Measurements from ENCODE around the gene SIK3. TPM values are rescaled to one million over a fixed set of nuclear protein-coding genes. Genes with fewer than 3 reads are reported as not detected.

SIK3 gene
- total RNA-seq, 2 experiments from 2014 or later: 22.8 to 24.0 TPM

DNA sequence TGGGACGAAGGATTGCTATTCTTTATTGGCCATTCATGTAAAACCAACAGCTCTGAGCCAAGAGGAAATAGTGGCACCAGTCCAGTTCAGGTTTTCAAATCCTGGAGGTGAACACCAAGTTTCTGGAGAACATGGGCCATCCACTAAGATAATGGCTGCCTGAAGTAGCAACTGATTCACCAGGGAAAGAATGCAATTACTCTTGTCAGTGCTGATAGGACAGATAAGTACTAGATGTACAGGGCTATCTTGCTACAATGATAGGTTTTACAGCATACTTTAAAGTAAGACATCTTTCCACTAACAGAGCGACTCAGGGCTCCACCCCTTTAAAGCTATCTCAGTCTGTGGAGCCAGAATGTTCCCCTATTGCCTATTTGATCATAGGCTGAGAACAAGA is 224.0 kb downstream of the SIK3 start:
- peaks cover 1% of the 10 kb centered on the region for H3K36me3 Mint-ChIP-seq

DNA sequence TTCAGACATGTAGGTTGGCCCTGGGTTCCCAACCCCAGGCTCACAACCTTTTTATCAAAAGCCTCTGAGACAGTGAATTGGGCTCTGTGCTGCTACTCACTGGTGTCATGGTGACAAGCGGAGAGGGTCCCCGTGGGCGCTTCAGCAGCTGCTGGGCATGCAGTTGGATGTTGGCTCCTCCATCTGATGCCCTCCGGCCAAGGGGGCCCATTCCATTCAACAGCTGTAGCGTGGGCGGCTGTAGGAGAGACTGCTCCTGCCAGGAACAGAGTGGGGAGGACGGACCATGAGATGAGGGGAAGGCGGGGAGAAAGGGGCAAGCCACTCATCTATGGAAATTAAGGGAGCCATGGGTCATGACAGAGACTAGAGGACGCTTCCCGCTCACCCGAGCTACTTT is 224.8 kb downstream of the SIK3 start:
- Mint-ChIP-seq H3K27ac (no peak overlapping the region), H3K4me3 (no peak overlapping the region)

More for the DNA sequence above, 224.0 kb downstream of the SIK3 start:
- no peak overlapping the region for H3K27ac Mint-ChIP-seq
- no peak overlapping the region for H3K4me3 Mint-ChIP-seq
- no peak for DNase-seq
- no peaks in the 10 kb centered on the region for H3K9me3 Mint-ChIP-seq
- H3K27me3 Mint-ChIP-seq: no peaks in the 10 kb centered on the region
- peaks cover 4% of the 10 kb centered on the region for H3K4me1 Mint-ChIP-seq

DNA sequence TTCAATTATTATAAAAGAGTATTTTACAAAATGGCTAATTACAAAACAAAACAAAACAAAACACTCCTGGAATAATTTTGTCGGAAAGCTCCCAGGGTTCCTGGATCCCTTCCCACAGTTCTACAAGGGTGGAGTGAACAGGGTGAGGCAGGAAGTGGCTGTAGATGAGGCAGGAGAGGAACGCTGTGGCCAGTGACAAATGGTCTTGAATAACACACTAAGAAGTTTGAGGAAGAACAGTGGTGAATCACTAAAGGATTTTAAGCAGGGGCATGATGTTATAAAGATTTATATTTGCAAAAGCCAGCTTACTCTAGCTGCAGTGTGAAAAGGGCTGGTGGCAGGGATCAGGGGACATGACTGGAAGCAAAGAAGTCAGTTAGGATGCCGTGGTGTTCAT is 227.0 kb downstream of the SIK3 start:
- DNase-seq: no peak
- Mint-ChIP-seq H3K27ac (no peak overlapping the region), H3K27me3 (no peaks in the 10 kb centered on the region), H3K4me1 (peaks cover 4% of the 10 kb centered on the region), H3K4me3 (no peak overlapping the region), H3K9me3 (no peaks in the 10 kb centered on the region), H3K36me3 (peaks cover 1% of the 10 kb centered on the region)

More for the DNA sequence above, 224.8 kb downstream of the SIK3 start:
- H3K9me3 Mint-ChIP-seq: no peaks in the 10 kb centered on the region
- peaks cover 4% of the 10 kb centered on the region for H3K4me1 Mint-ChIP-seq
- no peaks in the 10 kb centered on the region for H3K27me3 Mint-ChIP-seq
- DNase-seq: no peak
- peaks cover 3% of the 10 kb centered on the region for H3K36me3 Mint-ChIP-seq

DNA sequence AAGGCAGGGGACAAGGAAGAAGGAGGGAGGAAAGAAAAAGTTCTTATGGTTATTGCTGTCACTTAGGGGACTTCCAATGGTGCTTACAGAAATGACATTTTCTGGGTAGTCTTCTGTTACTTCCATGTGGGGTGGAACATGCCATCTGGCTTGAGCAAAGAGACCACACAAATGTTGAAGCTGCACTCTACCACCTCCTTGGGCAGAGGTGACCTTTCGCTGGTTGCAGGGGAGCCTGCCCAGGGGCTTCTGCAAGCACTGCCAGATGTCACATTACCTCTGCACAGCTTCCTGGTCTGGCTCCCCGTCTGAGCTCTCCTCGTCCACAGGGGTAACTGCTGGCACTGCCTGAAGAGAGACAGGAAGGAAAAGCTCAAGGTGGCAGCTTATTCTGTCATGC is 228.2 kb downstream of the SIK3 start:
- H3K36me3 Mint-ChIP-seq: peaks cover 1% of the 10 kb centered on the region
- H3K9me3 Mint-ChIP-seq: no peaks in the 10 kb centered on the region
- no peak overlapping the region for H3K27ac Mint-ChIP-seq
- peaks cover 4% of the 10 kb centered on the region for H3K4me1 Mint-ChIP-seq
- no peak for DNase-seq
- no peaks in the 10 kb centered on the region for H3K27me3 Mint-ChIP-seq
- no peak overlapping the region for H3K4me3 Mint-ChIP-seq

DNA sequence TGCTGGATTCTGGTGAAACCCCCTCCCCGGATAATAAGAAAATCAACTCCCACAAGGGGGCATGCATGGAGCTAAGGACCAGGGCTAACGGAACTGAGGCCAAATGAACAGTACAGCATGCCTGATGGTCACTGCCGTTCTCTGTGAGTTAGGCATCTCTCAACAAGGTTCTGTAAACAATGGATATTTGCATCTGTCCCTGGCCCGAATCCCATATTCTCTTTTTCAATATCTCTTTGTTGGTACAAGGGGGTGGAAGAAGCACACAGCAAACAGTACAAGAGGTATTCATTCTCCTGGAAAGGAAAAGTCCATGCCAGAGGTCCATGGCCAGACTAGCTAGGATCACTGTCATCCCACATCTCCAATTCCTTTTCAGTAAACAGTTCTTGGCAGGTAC is 228.6 kb downstream of the SIK3 start:
- Mint-ChIP-seq H3K9me3 (no peaks in the 10 kb centered on the region), H3K27ac (no peak overlapping the region), H3K4me3 (no peak overlapping the region), H3K4me1 (peaks cover 4% of the 10 kb centered on the region), H3K27me3 (no peaks in the 10 kb centered on the region), H3K36me3 (peaks cover 1% of the 10 kb centered on the region)
- no peak for DNase-seq

DNA sequence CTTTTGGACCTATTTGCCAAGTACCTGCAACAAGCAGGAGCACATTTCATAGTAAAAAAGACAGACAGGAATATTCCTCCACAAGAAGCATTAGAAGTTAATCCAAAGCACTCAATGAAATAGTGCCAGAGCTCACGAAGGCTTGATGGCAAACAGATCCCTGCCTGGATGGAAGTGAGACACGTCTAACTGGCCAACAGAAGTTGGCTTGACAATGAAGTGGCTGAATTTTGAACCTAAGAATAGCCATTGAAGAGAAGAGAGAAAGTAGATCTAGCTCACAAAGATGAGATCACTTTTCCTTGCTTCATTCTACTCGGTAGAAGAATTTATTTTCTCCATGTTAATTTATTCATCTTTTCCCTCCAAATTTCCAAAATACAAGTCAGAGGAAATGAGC is 230.2 kb downstream of the SIK3 start:
- Mint-ChIP-seq H3K4me1 (peaks cover 4% of the 10 kb centered on the region), H3K36me3 (peaks cover 6% of the 10 kb centered on the region), H3K4me3 (no peak overlapping the region), H3K27ac (no peak overlapping the region), H3K27me3 (no peaks in the 10 kb centered on the region), H3K9me3 (no peaks in the 10 kb centered on the region)
- DNase-seq: no peak

DNA sequence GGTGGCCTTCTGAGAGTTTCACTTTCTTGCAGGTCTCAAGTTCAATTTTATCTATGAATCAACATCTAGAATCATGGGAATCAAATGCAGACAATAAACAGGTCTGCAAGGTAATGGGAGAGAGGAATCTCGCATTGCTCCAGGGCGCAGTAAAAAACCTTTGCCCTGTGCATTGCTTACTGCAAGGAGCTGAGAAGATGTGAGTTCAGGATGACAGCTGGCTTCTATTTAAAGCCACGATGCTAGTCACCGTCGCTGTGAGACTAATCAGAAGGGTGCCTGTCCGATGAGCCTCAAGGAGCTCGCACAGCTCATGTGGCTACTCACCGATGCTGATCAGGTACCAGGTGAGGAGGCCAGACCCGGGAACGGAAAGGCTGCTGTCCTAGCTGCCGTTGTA is 230.6 kb downstream of the SIK3 start:
- H3K4me3 Mint-ChIP-seq: no peak overlapping the region
- no peaks in the 10 kb centered on the region for H3K27me3 Mint-ChIP-seq
- no peaks in the 10 kb centered on the region for H3K9me3 Mint-ChIP-seq
- H3K36me3 Mint-ChIP-seq: peaks cover 6% of the 10 kb centered on the region
- peaks cover 4% of the 10 kb centered on the region for H3K4me1 Mint-ChIP-seq
- no peak overlapping the region for H3K27ac Mint-ChIP-seq
- DNase-seq: no peak

DNA sequence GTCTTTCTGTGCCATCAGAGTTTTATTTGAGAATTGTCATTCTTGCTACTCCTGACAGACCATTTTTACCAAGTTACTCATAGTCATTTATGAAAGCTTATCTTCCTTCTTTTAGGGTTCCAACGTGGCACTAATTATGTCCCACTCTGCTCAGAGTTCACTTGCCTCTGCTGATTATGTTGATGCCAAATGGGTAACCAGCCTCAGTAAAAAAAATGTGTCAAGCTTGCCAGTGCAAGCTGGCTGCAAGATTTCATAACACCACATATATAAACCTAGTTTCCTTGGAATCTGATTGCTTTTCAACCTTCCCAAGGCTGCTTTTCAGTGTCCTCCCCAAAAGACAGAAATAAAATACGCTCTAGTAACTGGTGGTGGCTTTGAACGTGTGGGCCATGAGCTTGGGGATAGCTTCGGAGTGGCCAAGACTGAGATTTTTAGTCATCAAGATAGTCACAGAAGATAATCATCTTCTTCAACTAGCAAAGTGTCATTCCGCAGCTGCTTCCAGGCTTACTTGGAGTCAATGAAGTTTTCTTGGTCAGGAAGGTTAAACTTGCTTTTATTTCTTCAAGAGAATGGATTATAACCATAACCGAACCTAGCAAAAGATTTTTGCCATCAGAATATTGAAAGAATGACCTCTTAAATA is 231.3 kb downstream of the SIK3 start:
- no peaks in the 10 kb centered on the region for H3K9me3 Mint-ChIP-seq
- no peak for DNase-seq
- no peak overlapping the region for H3K27ac Mint-ChIP-seq
- H3K36me3 Mint-ChIP-seq: peaks cover 6% of the 10 kb centered on the region
- H3K27me3 Mint-ChIP-seq: no peaks in the 10 kb centered on the region
- no peak overlapping the region for H3K4me3 Mint-ChIP-seq
- peaks cover 4% of the 10 kb centered on the region for H3K4me1 Mint-ChIP-seq

DNA sequence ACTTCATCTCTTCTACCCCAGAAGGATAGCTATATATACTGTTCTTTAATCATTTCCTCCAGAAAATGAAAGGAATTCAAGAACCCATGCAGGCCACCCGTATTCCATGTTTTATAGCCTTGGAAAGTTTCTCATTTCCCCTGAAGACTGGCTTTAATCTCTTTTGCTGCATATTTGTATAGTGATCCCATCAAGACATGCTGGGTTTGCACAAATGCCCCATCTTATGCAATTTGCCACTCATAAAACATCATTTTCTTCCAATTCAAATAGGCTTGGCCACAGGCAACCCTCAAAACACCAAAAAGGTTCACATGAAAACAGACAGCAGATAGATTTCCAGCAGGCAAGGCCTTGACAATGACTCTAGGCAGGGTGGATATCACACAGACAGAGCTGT is 232.5 kb downstream of the SIK3 start:
- no peak overlapping the region for H3K27ac Mint-ChIP-seq
- no peaks in the 10 kb centered on the region for H3K9me3 Mint-ChIP-seq
- no peak for DNase-seq
- peaks cover 4% of the 10 kb centered on the region for H3K4me1 Mint-ChIP-seq
- no peak overlapping the region for H3K4me3 Mint-ChIP-seq
- H3K27me3 Mint-ChIP-seq: no peaks in the 10 kb centered on the region
- H3K36me3 Mint-ChIP-seq: peaks cover 15% of the 10 kb centered on the region

DNA sequence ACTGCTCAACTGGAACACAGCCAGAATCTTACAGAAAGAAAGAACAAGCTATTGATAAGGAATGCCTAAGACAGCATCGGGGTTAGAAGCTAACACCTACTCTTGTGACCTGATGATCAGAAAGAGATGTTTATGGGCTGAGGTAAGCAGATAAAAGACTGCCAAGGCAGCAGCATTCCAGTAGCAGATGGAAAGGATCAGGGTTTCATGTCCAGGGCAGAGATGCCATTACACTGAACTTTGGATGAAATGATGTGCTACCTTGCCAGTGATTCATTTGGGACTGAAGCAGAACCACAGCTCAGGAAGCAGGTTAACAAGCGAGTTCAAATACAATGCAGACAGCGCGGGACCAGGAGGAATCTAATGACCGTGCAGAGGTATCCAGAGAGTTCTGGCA is 233.7 kb downstream of the SIK3 start:
- DNase-seq: no peak
- H3K27me3 Mint-ChIP-seq: no peaks in the 10 kb centered on the region
- H3K4me1 Mint-ChIP-seq: no peaks in the 10 kb centered on the region
- H3K4me3 Mint-ChIP-seq: no peak overlapping the region
- no peak overlapping the region for H3K27ac Mint-ChIP-seq
- H3K36me3 Mint-ChIP-seq: peaks cover 17% of the 10 kb centered on the region
- H3K9me3 Mint-ChIP-seq: no peaks in the 10 kb centered on the region

DNA sequence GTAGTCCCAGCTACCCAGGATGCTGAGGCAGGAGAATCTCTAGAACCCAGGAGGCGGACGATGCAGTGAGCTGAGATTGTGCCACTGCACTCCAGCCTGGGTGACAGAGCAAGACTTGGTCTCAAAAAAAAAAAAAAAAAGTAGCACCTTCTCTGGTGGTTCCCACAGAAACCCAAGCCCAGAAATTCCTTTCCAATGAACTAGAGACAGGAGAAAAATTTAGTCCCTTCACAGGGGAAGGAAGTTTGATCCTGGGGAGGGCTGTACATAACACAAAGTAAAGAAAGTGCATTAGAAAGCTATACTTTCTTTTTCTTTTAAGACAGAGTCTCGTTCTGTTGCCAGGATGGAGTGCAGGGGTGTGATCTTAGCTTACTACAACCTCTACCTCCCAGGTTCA is 235.3 kb downstream of the SIK3 start:
- no peak overlapping the region for H3K4me3 Mint-ChIP-seq

DNA sequence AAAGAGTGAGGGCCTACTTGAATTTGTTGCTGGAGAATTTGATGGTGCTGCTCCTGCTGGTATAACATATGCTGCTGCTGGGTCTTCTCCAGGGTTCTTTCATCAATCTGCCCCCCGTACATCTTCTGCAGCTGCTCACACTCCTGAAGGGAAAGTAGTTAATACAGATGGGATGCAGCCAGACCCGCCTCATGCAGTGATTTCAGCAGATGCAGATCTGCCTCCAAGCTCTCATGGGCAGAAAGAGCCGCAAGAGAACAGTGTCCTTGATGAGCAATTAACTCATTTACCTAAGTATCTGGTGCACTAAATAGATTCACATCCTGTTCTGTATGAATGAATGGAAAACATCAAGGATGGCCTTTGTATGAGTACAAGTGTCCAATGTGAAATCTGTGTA is 236.0 kb downstream of the SIK3 start:
- Mint-ChIP-seq H3K27ac (no peak overlapping the region), H3K4me1 (peaks cover under 1% of the 10 kb centered on the region), H3K4me3 (no peak overlapping the region), H3K9me3 (no peaks in the 10 kb centered on the region), H3K27me3 (no peaks in the 10 kb centered on the region), H3K36me3 (peaks cover 19% of the 10 kb centered on the region)
- no peak for DNase-seq

More for the DNA sequence above, 235.3 kb downstream of the SIK3 start:
- Mint-ChIP-seq H3K36me3 (peaks cover 19% of the 10 kb centered on the region), H3K27ac (no peak overlapping the region), H3K27me3 (no peaks in the 10 kb centered on the region), H3K4me1 (no peaks in the 10 kb centered on the region), H3K9me3 (no peaks in the 10 kb centered on the region)
- DNase-seq: no peak

DNA sequence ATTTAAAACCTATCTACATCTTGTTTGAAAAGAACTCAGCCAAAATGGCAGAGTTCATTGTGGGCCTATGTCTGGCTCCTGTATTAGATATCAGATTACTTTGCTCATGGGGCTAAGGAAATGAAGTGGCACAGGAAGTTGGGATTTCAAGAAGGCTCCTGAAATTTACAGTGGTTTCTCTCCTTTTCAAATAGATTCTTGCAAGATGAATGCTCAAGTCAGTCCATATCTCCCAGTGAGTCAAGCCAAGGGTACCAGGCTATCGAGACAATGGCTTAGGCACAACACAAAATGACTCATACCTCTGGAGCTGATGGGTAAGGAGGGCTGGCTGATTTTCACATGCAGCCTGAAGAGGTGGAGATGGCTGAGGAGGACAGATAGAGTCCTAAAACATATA is 236.7 kb downstream of the SIK3 start:
- H3K9me3 Mint-ChIP-seq: no peaks in the 10 kb centered on the region
- H3K4me1 Mint-ChIP-seq: peaks cover 5% of the 10 kb centered on the region
- H3K27me3 Mint-ChIP-seq: no peaks in the 10 kb centered on the region
- H3K4me3 Mint-ChIP-seq: no peak overlapping the region
- DNase-seq: no peak
- H3K36me3 Mint-ChIP-seq: peaks cover 19% of the 10 kb centered on the region
- H3K27ac Mint-ChIP-seq: no peak overlapping the region

DNA sequence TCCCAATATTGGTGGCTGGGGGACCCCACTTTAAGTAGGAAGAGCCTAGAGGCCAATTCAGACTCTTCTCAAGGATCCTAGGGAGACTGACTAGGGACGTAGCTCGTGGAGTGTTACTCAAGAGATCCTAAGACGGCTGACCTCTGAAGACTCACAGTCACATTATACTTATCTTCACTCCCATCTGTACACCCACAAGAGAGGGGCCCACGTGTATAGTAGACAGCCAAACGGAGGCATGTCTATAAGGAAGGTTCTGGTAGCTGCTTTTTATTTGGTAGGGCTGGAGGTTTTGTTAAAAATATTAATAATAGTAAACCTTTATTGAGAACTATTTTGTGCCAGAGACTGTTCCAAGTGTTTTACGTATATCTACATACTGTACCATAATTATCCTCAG is 237.9 kb downstream of the SIK3 start:
- peaks cover 26% of the 10 kb centered on the region for H3K36me3 Mint-ChIP-seq
- H3K4me3 Mint-ChIP-seq: no peak overlapping the region
- no peak for DNase-seq
- no peaks in the 10 kb centered on the region for H3K9me3 Mint-ChIP-seq
- no peaks in the 10 kb centered on the region for H3K27me3 Mint-ChIP-seq
- H3K27ac Mint-ChIP-seq: no peak overlapping the region
- peaks cover 15% of the 10 kb centered on the region for H3K4me1 Mint-ChIP-seq

DNA sequence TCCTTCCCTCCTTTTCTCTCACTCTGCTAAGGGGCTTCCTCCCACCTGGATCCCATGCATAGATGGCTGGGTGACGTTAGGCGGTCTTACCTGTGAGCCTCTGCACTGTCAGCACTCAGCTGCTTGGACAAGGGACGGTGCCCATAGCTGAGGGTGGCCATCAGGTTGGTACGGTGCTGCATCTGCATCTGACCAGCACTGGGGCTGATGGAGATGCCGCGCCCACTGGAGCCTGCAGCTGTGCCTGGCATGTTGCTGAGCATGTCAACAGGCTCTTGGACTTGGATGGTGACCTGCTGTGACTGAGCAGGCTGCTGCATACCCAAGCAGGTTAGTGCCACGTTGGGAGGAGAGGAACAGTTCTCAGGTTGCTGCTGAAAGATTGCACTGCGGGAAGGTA is 239.1 kb downstream of the SIK3 start:
- no peak for DNase-seq
- peak overlapping the region; percentile 10 for H3K27ac Mint-ChIP-seq
- peaks cover 35% of the 10 kb centered on the region for H3K36me3 Mint-ChIP-seq
- H3K4me1 Mint-ChIP-seq: peaks cover 22% of the 10 kb centered on the region
- H3K4me3 Mint-ChIP-seq: no peak overlapping the region
- H3K27me3 Mint-ChIP-seq: no peaks in the 10 kb centered on the region
- H3K9me3 Mint-ChIP-seq: peaks cover 2% of the 10 kb centered on the region

DNA sequence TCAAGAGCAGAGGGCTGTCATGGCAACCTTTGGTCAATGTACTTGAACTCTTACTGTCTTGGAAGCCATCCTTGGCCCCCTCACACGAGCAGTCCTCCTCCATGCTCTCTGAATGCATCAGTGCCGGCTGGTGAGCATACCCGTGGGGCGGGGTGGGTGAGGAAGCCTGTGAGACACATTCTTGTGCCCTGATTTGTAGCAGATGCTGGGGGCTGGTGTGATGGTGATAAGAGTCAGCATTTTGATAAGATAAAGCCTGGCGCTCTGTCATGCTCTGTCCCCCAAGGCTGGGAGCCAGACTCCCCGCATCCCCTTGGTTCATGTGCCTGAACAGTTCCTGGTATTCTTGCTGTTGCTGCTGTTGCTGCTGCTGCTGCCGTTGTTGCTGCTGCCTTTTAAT is 240.3 kb downstream of the SIK3 start:
- Mint-ChIP-seq H3K36me3 (peaks cover 31% of the 10 kb centered on the region), H3K27ac (no peak overlapping the region), H3K9me3 (peaks cover 2% of the 10 kb centered on the region), H3K4me3 (no peak overlapping the region), H3K4me1 (peaks cover 33% of the 10 kb centered on the region), H3K27me3 (no peaks in the 10 kb centered on the region)
- DNase-seq: no peak

All from activated naive CD8-positive, alpha-beta T cell treated with anti-CD3 and anti-CD28 coated beads for 36 hours (primary cell).